ENCODE measurements around the gene HMBS.
"Not testable (repeated sequence)": the region's sequence is repeated elsewhere in the genome, so short reads cannot be mapped to it uniquely, and the experiment has no call there.

Gene HMBS

DNA sequence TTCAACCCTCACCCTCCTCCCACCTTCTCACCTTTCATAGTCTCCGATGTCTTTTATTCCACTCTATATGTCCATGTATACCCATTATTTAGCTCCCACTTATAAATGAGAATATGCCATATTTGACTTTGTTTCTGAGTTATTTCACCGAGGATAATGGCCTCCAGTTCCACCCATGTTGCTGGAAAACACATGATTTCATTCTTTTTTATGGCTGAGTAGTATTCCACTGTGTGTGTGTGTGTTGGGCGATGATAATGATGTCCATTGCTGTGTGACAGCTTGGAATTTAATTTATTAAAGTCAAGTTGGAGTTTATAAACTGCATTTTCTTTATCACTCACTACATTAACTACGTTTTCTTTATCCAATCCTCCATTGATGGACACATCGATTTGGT lies 33.5 kb downstream of the HMBS start:
- FAIRE-seq = no peak
- no peak for DNase-seq (ENCODE audit: low spot score)

DNA sequence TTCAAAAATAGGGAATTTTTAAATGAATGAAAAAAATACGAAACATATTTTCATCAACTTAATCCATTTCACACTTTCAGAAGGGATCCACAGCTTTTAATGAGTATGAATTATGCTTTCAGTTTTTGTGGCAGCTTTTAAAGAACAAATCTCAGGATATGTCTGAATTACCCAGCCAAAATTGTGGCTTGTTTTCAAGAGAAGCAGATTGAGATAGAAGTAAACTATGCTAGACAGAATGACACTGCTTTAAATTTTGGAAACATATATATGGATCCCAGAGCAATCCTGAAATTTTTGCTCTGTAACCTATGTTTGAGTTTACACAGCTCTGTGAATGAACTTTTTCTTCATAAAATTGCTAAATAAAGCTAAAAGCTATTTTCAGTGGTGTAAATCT lies 34.3 kb downstream of the HMBS start:
- FAIRE-seq = no peak
- DNase-seq (ENCODE audit: low spot score) = no peak

DNA sequence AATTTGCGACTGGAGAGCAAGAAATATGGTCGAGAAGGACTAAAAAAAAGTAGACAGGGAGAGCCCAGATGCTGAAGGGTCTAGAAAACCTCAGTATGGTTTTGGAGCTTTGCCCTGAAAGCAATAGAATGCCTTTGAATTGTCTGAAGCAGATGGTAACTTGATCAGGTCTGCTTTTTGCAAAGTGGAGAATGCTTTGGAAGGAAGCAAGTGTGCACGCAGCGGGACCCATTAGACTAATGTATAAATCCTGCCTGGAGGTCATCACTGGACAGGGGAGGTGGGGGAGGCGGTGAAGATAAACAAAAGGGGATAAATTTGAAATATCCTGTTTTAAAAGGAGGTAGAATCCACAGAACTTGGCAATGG lies 35.9 kb downstream of the HMBS start:
- FAIRE-seq (no peak), DNase-seq (ENCODE audit: low spot score) (no peak)

DNA sequence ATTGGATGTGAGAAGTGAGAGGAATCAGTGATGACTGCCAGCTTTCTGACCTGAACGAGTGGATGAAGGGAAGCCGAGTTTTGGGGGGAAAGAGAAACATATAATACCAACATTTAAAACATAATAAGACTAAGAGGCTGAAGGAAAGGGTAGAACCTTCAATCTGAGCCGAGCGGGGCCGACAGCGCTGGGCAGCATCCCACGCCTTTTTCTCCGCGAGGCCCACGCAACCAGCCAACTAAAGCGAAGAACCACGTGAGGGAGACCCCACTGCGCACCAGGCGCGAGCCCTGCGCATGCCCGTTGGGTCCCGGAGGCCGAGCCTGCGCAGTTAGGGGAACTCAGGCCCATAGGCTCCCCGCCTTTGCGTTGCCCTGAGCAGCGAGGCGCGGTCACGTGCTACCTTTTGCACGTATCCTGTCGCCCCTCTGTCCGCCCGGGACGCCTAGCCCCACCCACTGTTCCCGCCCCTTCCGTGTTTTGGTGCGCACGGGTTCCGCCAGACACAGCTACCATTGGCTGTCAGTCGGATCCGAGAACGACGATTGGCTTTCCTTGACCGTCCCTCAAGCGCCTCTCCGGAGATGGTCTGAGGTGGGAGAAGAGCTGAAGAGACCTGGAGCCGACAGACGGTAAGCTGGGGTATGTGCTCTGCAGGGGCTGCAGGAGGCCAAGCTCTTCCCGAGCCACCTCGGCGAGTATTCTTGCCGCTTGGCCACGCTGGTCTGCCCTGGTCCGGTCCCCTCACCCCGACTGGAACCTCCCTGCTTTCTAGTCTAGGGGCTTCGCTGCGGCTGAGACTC lies 36.5 kb downstream of the HMBS start, which contains the start of gene HINFP:
Gene HINFP, plus strand, starts transcription at position 573 of the 803 bp plus-strand sequence. CDS start 5,365 bp downstream, outside the sequence.
- FAIRE-seq = peak; percentile 83
- peak; percentile 94 for DNase-seq (ENCODE audit: low spot score)

DNA sequence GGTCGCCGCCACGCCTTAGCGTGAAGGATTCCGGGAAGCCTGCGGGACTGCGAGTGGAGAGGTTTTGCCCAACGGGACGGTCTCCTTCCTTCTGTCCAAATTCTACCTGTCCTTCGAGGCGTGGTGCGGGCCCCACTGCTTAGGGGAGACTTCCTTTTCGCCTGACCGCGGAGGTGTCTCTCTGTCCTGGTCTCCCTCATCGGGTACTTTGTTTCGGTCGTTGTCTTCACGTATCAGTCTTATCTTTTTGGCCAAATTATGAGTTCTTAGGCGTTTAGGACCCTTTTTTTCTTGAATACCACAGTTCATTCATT lies 37.1 kb downstream of the HMBS start:
- DNase-seq (ENCODE audit: low spot score) (no peak), FAIRE-seq (no peak)

DNA sequence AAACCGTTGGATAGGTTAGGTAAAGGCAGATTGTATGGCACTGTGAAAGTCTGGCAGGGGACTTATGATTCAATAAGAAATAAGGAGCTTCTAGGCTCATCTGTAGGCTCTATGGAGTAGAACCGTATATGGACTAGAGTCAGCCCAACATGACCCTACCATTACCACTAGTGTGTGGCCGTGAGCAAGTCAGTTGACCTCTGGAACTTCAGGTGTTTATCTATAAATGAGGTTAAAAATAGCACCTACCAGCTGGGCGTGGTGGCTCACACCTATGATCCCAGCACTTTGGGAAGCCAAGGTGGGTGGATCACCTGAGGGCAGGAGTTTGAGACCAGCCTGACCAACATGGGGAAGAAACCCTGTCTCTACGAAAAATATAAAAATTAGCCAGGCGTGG lies 41.1 kb downstream of the HMBS start:
- DNase-seq (ENCODE audit: low spot score) (no peak), FAIRE-seq (no peak)

DNA sequence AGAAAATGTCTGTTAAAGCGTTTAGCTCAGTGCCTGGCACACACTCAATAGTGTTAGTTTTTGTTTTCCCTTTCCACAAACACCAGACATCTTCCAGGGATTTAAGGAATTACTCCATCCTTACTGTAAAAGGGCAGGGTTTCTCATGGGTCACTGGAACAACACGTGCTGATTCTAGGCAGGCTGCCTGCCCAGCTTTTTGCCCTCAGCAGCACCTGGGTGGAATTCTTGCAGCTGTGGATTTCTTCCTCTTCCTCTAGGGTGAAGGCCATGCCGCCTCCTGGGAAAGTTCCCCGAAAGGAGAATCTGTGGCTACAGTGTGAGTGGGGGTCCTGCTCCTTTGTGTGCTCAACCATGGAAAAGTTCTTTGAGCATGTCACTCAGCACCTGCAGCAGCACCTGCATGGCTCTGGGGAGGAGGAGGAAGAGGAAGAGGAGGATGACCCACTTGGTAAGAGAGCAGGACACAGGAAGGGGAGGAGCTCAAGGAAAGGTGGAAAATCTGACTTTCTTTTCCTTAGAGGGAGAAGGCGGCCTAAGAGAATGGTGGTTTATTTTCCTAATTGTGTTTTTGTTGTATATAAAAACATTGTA lies 42.1 kb downstream of the HMBS start:
- DNase-seq (ENCODE audit: low spot score) (no peak), FAIRE-seq (no peak)

DNA sequence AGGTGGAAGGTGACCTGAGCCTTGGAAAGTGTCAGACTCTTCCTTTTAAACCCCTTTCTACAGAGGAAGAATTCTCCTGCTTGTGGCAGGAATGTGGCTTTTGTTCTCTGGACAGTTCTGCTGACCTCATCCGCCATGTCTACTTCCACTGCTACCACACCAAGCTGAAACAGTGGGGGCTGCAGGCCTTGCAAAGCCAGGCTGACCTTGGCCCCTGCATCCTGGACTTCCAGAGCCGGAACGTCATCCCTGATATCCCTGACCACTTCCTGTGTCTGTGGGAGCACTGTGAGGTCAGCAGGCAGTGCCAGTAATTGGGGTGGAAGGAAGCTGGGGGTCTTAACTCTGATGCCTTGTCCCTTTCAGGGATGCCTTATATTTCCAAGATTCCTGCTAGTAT lies 46.0 kb downstream of the HMBS start:
- FAIRE-seq (no peak), DNase-seq (ENCODE audit: low spot score) (peak; percentile 35)

DNA sequence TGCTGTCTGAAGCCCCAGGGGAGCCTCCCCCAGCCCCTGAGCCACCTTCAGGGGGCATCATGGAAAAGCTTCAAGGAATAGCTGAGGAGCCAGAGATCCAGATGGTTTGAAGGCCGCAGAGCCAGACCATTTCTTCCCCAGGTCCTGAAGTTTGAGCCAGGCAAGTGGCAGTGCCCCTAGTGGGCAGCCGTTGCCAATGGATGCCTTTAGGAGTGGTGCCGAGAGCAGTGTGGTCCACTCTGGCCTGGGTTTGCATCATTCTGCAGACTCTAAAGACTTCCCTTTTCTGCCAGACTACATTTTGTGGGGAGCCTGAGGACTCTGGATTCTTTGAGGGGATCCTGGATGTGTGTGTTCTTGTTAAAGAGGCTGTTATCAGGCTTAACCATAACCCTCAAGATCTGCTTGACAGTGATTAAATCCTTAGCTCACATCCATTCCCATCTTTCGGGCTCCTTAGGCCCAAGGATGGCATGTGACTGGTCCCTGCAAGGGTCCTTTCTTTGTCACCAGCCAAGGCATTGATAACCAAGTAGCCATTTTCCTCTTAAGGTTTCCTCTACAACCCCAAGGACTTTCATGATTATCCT lies 49.8 kb downstream of the HMBS start:
- FAIRE-seq = no peak

DNA sequence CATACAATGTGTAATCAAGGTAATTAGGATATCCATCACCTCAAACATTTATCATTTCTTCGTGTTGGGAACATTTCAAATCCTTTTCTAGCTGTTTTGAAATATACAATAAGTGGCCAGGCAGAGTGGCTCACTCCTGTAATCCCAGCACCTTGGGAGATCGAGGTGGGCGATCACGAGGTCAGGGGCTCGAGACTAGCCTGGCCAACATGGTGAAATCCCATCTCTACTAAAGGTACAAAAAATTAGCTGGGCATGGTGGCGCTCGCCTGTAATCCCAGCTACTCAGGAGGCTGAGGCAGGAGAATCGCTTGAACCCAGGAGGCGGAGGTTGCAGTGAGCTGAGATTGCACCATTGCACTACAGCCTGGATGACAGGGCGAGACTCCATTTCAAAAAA lies 54.6 kb downstream of the HMBS start:
- FAIRE-seq = not testable (repeated sequence)

More for the DNA sequence above, 49.8 kb downstream of the HMBS start:
- DNase-seq (ENCODE audit: low spot score) = no peak

More for the DNA sequence above, 54.6 kb downstream of the HMBS start:
- DNase-seq (ENCODE audit: low spot score) = not testable (repeated sequence)

All from RCC 7860 (cell line).